Measurements from ENCODE around the gene HMCN1.

HMCN1 gene

GRCh38 chr1:186231861-186232436, 497.8 kb downstream of the HMCN1 start:
- H3K4ac ChIP-seq (ENCODE audit: low read depth in 1 of 2, low read length in 2 of 2), result no peak overlapping the region
- H3K27ac ChIP-seq (ENCODE audit: low read length, poor library complexity, severe bottlenecking), result no peak overlapping the region
- H3K4me1 ChIP-seq (ENCODE audit: control insufficient read depth, insufficient read depth, low read depth, low read length), result no peaks in the 10 kb centered on the region
- no peak overlapping the region for H3K23ac ChIP-seq (ENCODE audit: low read length in 2 of 2)
- no peak overlapping the region for H4K8ac ChIP-seq (ENCODE audit: low read length)
- H3K14ac ChIP-seq (ENCODE audit: low read length in 2 of 2), result no peak overlapping the region
- H4K91ac ChIP-seq (ENCODE audit: low read length), result no peak overlapping the region
- H3K18ac ChIP-seq (ENCODE audit: low read depth in 1 of 2, low read length in 2 of 2), result no peak overlapping the region
- no peak overlapping the region for H2BK120ac ChIP-seq (ENCODE audit: low read depth, low read length)
- no peaks in the 10 kb centered on the region for H3K9me3 ChIP-seq (ENCODE audit: control insufficient read depth, low read length)
- DNase-seq, result no peak
- H3K27me3 ChIP-seq (ENCODE audit: control insufficient read depth in 1 of 2, insufficient read depth in 1 of 2, low read length in 2 of 2), result no peaks in the 10 kb centered on the region
- no peak overlapping the region for H2BK15ac ChIP-seq (ENCODE audit: low read depth, poor library complexity, severe bottlenecking)
- no peak overlapping the region for H2AK5ac ChIP-seq (ENCODE audit: low read length, severe bottlenecking)
- H3K9ac ChIP-seq (ENCODE audit: low read length), result no peak overlapping the region
- H3K4me2 ChIP-seq (ENCODE audit: low read length, poor library complexity, severe bottlenecking), result no peak overlapping the region
- H3K79me1 ChIP-seq (replicated peaks; ENCODE audit: low read length, poor library complexity, severe bottlenecking), result no peaks in the 10 kb centered on the region
- no peak overlapping the region for H3K4me3 ChIP-seq (ENCODE audit: insufficient read depth in 1 of 2, low read depth in 1 of 2, low read length in 2 of 2)
- no peaks in the 10 kb centered on the region for H3K36me3 ChIP-seq (ENCODE audit: control insufficient read depth in 1 of 2, insufficient read depth in 2 of 2, low read depth in 1 of 2, low read length in 2 of 2)
- WGBS, result 95% methylated on average over 2 of the region's 2 CpGs
- H2AFZ ChIP-seq (ENCODE audit: low read depth, low read length), result no peak overlapping the region
- H2BK12ac ChIP-seq (ENCODE audit: low read length in 2 of 2), result no peak overlapping the region
- no peak overlapping the region for H2BK5ac ChIP-seq (ENCODE audit: low read depth, low read length, poor library complexity, severe bottlenecking)

GRCh38 chr1:186234976-186235686, 500.9 kb downstream of the HMCN1 start:
- no peak overlapping the region for H2AFZ ChIP-seq (ENCODE audit: low read depth, low read length)
- peak overlapping the region in 1 of 2 experiments; percentile 22 for H3K4ac ChIP-seq (ENCODE audit: low read depth in 1 of 2, low read length in 2 of 2)
- H2BK5ac ChIP-seq (ENCODE audit: low read depth, low read length, poor library complexity, severe bottlenecking), result no peak overlapping the region
- no peak overlapping the region for H2BK15ac ChIP-seq (ENCODE audit: low read depth, poor library complexity, severe bottlenecking)
- H3K4me1 ChIP-seq (ENCODE audit: control insufficient read depth, insufficient read depth, low read depth, low read length), result no peaks in the 10 kb centered on the region
- no peak overlapping the region for H3K9ac ChIP-seq (ENCODE audit: low read length)
- no peak overlapping the region for H3K14ac ChIP-seq (ENCODE audit: low read length in 2 of 2)
- no peak overlapping the region for H2AK5ac ChIP-seq (ENCODE audit: low read length, severe bottlenecking)
- WGBS, result 50% methylated on average over 2 of the region's 2 CpGs
- H3K79me1 ChIP-seq (replicated peaks; ENCODE audit: low read length, poor library complexity, severe bottlenecking), result no peaks in the 10 kb centered on the region
- no peaks in the 10 kb centered on the region for H3K36me3 ChIP-seq (ENCODE audit: control insufficient read depth in 1 of 2, insufficient read depth in 2 of 2, low read depth in 1 of 2, low read length in 2 of 2)
- H3K4me3 ChIP-seq (ENCODE audit: insufficient read depth in 1 of 2, low read depth in 1 of 2, low read length in 2 of 2), result no peak overlapping the region
- H4K91ac ChIP-seq (ENCODE audit: low read length), result no peak overlapping the region
- DNase-seq, result no peak
- H3K27me3 ChIP-seq (ENCODE audit: control insufficient read depth in 1 of 2, insufficient read depth in 1 of 2, low read length in 2 of 2), result no peaks in the 10 kb centered on the region
- H2BK12ac ChIP-seq (ENCODE audit: low read length in 2 of 2), result no peak overlapping the region
- H4K8ac ChIP-seq (ENCODE audit: low read length), result no peak overlapping the region
- H3K18ac ChIP-seq (ENCODE audit: low read depth in 1 of 2, low read length in 2 of 2), result no peak overlapping the region
- H3K4me2 ChIP-seq (ENCODE audit: low read length, poor library complexity, severe bottlenecking), result no peak overlapping the region
- no peak overlapping the region for H2BK120ac ChIP-seq (ENCODE audit: low read depth, low read length)
- no peak overlapping the region for H3K27ac ChIP-seq (ENCODE audit: low read length, poor library complexity, severe bottlenecking)
- no peak overlapping the region for H3K23ac ChIP-seq (ENCODE audit: low read length in 2 of 2)
- no peaks in the 10 kb centered on the region for H3K9me3 ChIP-seq (ENCODE audit: control insufficient read depth, low read length)

GRCh38 chr1:186235696-186236095, 501.5 kb downstream of the HMCN1 start:
- no peak overlapping the region for H2BK15ac ChIP-seq (ENCODE audit: low read depth, poor library complexity, severe bottlenecking)
- H3K4ac ChIP-seq (ENCODE audit: low read depth in 1 of 2, low read length in 2 of 2), result no peak overlapping the region
- no peak overlapping the region for H4K8ac ChIP-seq (ENCODE audit: low read length)
- no peak overlapping the region for H4K91ac ChIP-seq (ENCODE audit: low read length)
- H3K9me3 ChIP-seq (ENCODE audit: control insufficient read depth, low read length), result no peaks in the 10 kb centered on the region
- H3K9ac ChIP-seq (ENCODE audit: low read length), result no peak overlapping the region
- H2BK120ac ChIP-seq (ENCODE audit: low read depth, low read length), result no peak overlapping the region
- no peak overlapping the region for H3K14ac ChIP-seq (ENCODE audit: low read length in 2 of 2)
- H3K27me3 ChIP-seq (ENCODE audit: control insufficient read depth in 1 of 2, insufficient read depth in 1 of 2, low read length in 2 of 2), result no peaks in the 10 kb centered on the region
- no peak overlapping the region for H2AK5ac ChIP-seq (ENCODE audit: low read length, severe bottlenecking)
- no peaks in the 10 kb centered on the region for H3K79me1 ChIP-seq (replicated peaks; ENCODE audit: low read length, poor library complexity, severe bottlenecking)
- no peak overlapping the region for H3K4me3 ChIP-seq (ENCODE audit: insufficient read depth in 1 of 2, low read depth in 1 of 2, low read length in 2 of 2)
- peak overlapping the region in 1 of 2 experiments; percentile 32 for H2BK12ac ChIP-seq (ENCODE audit: low read length in 2 of 2)
- no peak overlapping the region for H3K4me2 ChIP-seq (ENCODE audit: low read length, poor library complexity, severe bottlenecking)
- H3K27ac ChIP-seq (ENCODE audit: low read length, poor library complexity, severe bottlenecking), result no peak overlapping the region
- no peak overlapping the region for H3K18ac ChIP-seq (ENCODE audit: low read depth in 1 of 2, low read length in 2 of 2)
- no peak overlapping the region for H3K23ac ChIP-seq (ENCODE audit: low read length in 2 of 2)
- no peak for DNase-seq
- no peaks in the 10 kb centered on the region for H3K36me3 ChIP-seq (ENCODE audit: control insufficient read depth in 1 of 2, insufficient read depth in 2 of 2, low read depth in 1 of 2, low read length in 2 of 2)
- H2AFZ ChIP-seq (ENCODE audit: low read depth, low read length), result no peak overlapping the region
- H3K4me1 ChIP-seq (ENCODE audit: control insufficient read depth, insufficient read depth, low read depth, low read length), result no peaks in the 10 kb centered on the region
- no peak overlapping the region for H2BK5ac ChIP-seq (ENCODE audit: low read depth, low read length, poor library complexity, severe bottlenecking)
- 95% methylated on average over 4 of the region's 4 CpGs for WGBS

GRCh38 chr1:186236921-186237320, 502.7 kb downstream of the HMCN1 start:
- no peaks in the 10 kb centered on the region for H3K36me3 ChIP-seq (ENCODE audit: control insufficient read depth in 1 of 2, insufficient read depth in 2 of 2, low read depth in 1 of 2, low read length in 2 of 2)
- peak; percentile 88 for DNase-seq
- no peak overlapping the region for H4K8ac ChIP-seq (ENCODE audit: low read length)
- no peak overlapping the region for H3K23ac ChIP-seq (ENCODE audit: low read length in 2 of 2)
- no peak overlapping the region for H3K4ac ChIP-seq (ENCODE audit: low read depth in 1 of 2, low read length in 2 of 2)
- WGBS, result 20% methylated on average over 2 of the region's 3 CpGs
- H2BK15ac ChIP-seq (ENCODE audit: low read depth, poor library complexity, severe bottlenecking), result no peak overlapping the region
- H3K4me1 ChIP-seq (ENCODE audit: control insufficient read depth, insufficient read depth, low read depth, low read length), result no peaks in the 10 kb centered on the region
- H3K9ac ChIP-seq (ENCODE audit: low read length), result no peak overlapping the region
- H3K18ac ChIP-seq (ENCODE audit: low read depth in 1 of 2, low read length in 2 of 2), result no peak overlapping the region
- H2AK5ac ChIP-seq (ENCODE audit: low read length, severe bottlenecking), result no peak overlapping the region
- H2BK5ac ChIP-seq (ENCODE audit: low read depth, low read length, poor library complexity, severe bottlenecking), result no peak overlapping the region
- no peaks in the 10 kb centered on the region for H3K79me1 ChIP-seq (replicated peaks; ENCODE audit: low read length, poor library complexity, severe bottlenecking)
- no peak overlapping the region for H3K4me2 ChIP-seq (ENCODE audit: low read length, poor library complexity, severe bottlenecking)
- no peaks in the 10 kb centered on the region for H3K27me3 ChIP-seq (ENCODE audit: control insufficient read depth in 1 of 2, insufficient read depth in 1 of 2, low read length in 2 of 2)
- H3K27ac ChIP-seq (ENCODE audit: low read length, poor library complexity, severe bottlenecking), result no peak overlapping the region
- no peak overlapping the region for H3K14ac ChIP-seq (ENCODE audit: low read length in 2 of 2)
- no peaks in the 10 kb centered on the region for H3K9me3 ChIP-seq (ENCODE audit: control insufficient read depth, low read length)
- H3K4me3 ChIP-seq (ENCODE audit: insufficient read depth in 1 of 2, low read depth in 1 of 2, low read length in 2 of 2), result no peak overlapping the region
- no peak overlapping the region for H4K91ac ChIP-seq (ENCODE audit: low read length)
- no peak overlapping the region for H2BK120ac ChIP-seq (ENCODE audit: low read depth, low read length)
- no peak overlapping the region for H2BK12ac ChIP-seq (ENCODE audit: low read length in 2 of 2)
- H2AFZ ChIP-seq (ENCODE audit: low read depth, low read length), result no peak overlapping the region
